HepG2 (cell line): ENCODE results near the gene FAM83C. TPM values are rescaled to one million over a fixed set of nuclear protein-coding genes. Genes with fewer than 3 reads are reported as not detected.

Experiments
- ARID5B ChIP-seq: IDR thresholded peaks from 2 replicates; pipeline ENCODE4 v1.4.0; 2020; ENCODE audit warnings: mild to moderate bottlenecking, missing genetic modification reagents
- CAMTA2 ChIP-seq: sonication (generic); formaldehyde crosslinking; IDR thresholded peaks from 2 replicates; pipeline ENCODE4 v1.4.0; 2020; ENCODE audit warnings: mild to moderate bottlenecking, missing genetic modification reagents, borderline replicate concordance
- CERS6 ChIP-seq: sonication (generic); formaldehyde crosslinking; IDR thresholded peaks from 2 replicates; pipeline ENCODE4 v1.5.0; 2020; ENCODE audit warnings: missing genetic modification reagents
- CREBL2 ChIP-seq: sonication (generic); formaldehyde crosslinking; IDR thresholded peaks from 2 replicates; pipeline ENCODE4 v1.8.1; 2023; ENCODE audit warnings: missing genetic modification reagents, mild to moderate bottlenecking, borderline replicate concordance
- DBP ChIP-seq: sonication (generic); formaldehyde crosslinking; IDR thresholded peaks from 2 replicates; pipeline ENCODE4 v1.4.0; 2020; ENCODE audit warnings: missing genetic modification reagents; ENCODE audit errors: not compliant biosample characterization
- E2F1 ChIP-seq: sonication (generic); formaldehyde crosslinking; IDR thresholded peaks from 2 replicates; pipeline ENCODE4 v1.5.0; 2020; ENCODE audit warnings: missing genetic modification reagents
- E2F2 ChIP-seq: sonication (generic); formaldehyde crosslinking; IDR thresholded peaks from 2 replicates; pipeline ENCODE4 v1.4.0; 2020; ENCODE audit warnings: missing genetic modification reagents, borderline replicate concordance
- HNF1B ChIP-seq: sonication (generic); formaldehyde crosslinking; IDR thresholded peaks from 2 replicates; pipeline ENCODE4 v1.5.1; 2020; ENCODE audit warnings: mild to moderate bottlenecking, moderate library complexity, missing genetic modification reagents
- IKZF1 ChIP-seq: fragments of 450-650 bp; IDR thresholded peaks from 2 replicates; pipeline ENCODE4 v1.7.1; 2016
- IKZF4 ChIP-seq: sonication (generic); formaldehyde crosslinking; IDR thresholded peaks from 2 replicates; pipeline ENCODE4 v1.5.1; 2020; ENCODE audit warnings: borderline replicate concordance, mild to moderate bottlenecking, low read depth, missing genetic modification reagents; ENCODE audit errors: not compliant biosample characterization
- KDM2A ChIP-seq: sonication (generic); formaldehyde crosslinking; IDR thresholded peaks from 2 replicates; pipeline ENCODE4 v1.4.0; 2020; ENCODE audit warnings: low read depth, missing genetic modification reagents, borderline replicate concordance
- NR2F2 ChIP-seq: IDR thresholded peaks from 2 replicates; pipeline ENCODE4 v1.6.1; 2012; ENCODE audit warnings: low read depth, inconsistent platforms, borderline replicate concordance
- PCBP2 ChIP-seq: fragments of 200-400 bp; formaldehyde crosslinking; optimal IDR thresholded peaks from 2 replicates; pipeline ENCODE3; 2018; ENCODE audit warnings: low read length, low read depth; ENCODE audit not compliant: poor library complexity, severe bottlenecking
- RBM22 ChIP-seq: fragments of 200-400 bp; formaldehyde crosslinking; optimal IDR thresholded peaks from 2 replicates; pipeline ENCODE3; 2017; ENCODE audit warnings: mild to moderate bottlenecking, low read length, moderate library complexity
- SIX4 ChIP-seq: sonication (generic); formaldehyde crosslinking; IDR thresholded peaks from 2 replicates; pipeline ENCODE4 v1.4.0; 2020; ENCODE audit warnings: missing genetic modification reagents
- SP5 ChIP-seq: IDR thresholded peaks from 2 replicates; pipeline ENCODE4 v1.6.1; 2016; ENCODE audit warnings: low read depth, borderline replicate concordance
- SPEN ChIP-seq: sonication (generic); formaldehyde crosslinking; IDR thresholded peaks from 2 replicates; pipeline ENCODE4 v1.5.1; 2020; ENCODE audit warnings: low read depth, mild to moderate bottlenecking, missing genetic modification reagents
- ZNF251 ChIP-seq: sonication (generic); formaldehyde crosslinking; IDR thresholded peaks from 2 replicates; pipeline ENCODE4 v1.9.0; 2021; ENCODE audit warnings: mild to moderate bottlenecking, missing genetic modification reagents
- polyA plus RNA-seq, 8 experiments: library from polyadenylated mRNA; depleted of rRNA in 3 of 8; stranded (reverse) in 7 of 8; unstranded in 1 of 8; fragments of >200 nt; fragmentation: Illumina TruSeq in 4 of 8; extraction: Trizol in 4 of 8; gene quantifications; 2 replicates each; pipeline versions ENCODE4 v1.2.1 to v1.2.3, GENCODE V29; 2011 to 2016; ENCODE audit warnings: low read depth in 4 of 8, missing spikeins in 1 of 8, mixed read lengths in 1 of 8; ENCODE audit not compliant: insufficient read depth in 1 of 8
- total RNA-seq, 5 experiments: library from RNA; depleted of rRNA; stranded (reverse); fragments of >200 nt; fragmentation: Illumina TruSeq; extraction: Trizol; gene quantifications; 2 replicates each; pipeline ENCODE4 v1.2.3, GENCODE V29; 2016; ENCODE audit warnings: low read depth in 1 of 5

FAM83C gene
- total and polyA plus RNA-seq, 2 of the 13 experiments (the other 11 are each of a cell fraction or from before 2014, with no cell fraction given) = 0.04 TPM; not detected in 1

GRCh38 chr20:35327074-35327976 lies 35.1 kb upstream of the FAM83C start (continued):
- TF ChIP-seq CERS6 (CRISPR knock-in tag) = no peak
- no peak for TF ChIP-seq IKZF4 (CRISPR knock-in tag)
- TF ChIP-seq ARID5B (CRISPR knock-in tag) = peak; percentile 100
- no peak for TF ChIP-seq CAMTA2
- no peak for TF ChIP-seq IKZF1
- TF ChIP-seq E2F2 (CRISPR knock-in tag) = no peak
- TF ChIP-seq SIX4 (CRISPR knock-in tag) = peak; percentile 88
- peak; percentile 96 for TF ChIP-seq SP5 (CRISPR knock-in tag)
- no peak for TF ChIP-seq PCBP2
- peak; percentile 82 for TF ChIP-seq SPEN (CRISPR knock-in tag)
- no peak for TF ChIP-seq CREBL2 (CRISPR knock-in tag)
- TF ChIP-seq E2F1 = no peak
- TF ChIP-seq HNF1B (CRISPR knock-in tag) = peak; percentile 97
- peak; percentile 52 for TF ChIP-seq RBM22
- peak; percentile 63 for TF ChIP-seq DBP
- peak; percentile 98 for TF ChIP-seq NR2F2
- peak; percentile 24; the same call in 1 of the 2 replicates for TF ChIP-seq KDM2A (CRISPR knock-in tag)
- no peak for TF ChIP-seq ZNF251 (CRISPR knock-in tag)
